GM19452 (cell line): Measurements from ENCODE around the gene C3orf85.

Experiments used
- ATAC-seq: cut with Tn5 transposase; IDR thresholded peaks from one replicate; pipeline ENCODE4 v1.9.1; 2021; ENCODE audit not compliant: unreplicated experiment

The C3orf85 gene

DNA sequence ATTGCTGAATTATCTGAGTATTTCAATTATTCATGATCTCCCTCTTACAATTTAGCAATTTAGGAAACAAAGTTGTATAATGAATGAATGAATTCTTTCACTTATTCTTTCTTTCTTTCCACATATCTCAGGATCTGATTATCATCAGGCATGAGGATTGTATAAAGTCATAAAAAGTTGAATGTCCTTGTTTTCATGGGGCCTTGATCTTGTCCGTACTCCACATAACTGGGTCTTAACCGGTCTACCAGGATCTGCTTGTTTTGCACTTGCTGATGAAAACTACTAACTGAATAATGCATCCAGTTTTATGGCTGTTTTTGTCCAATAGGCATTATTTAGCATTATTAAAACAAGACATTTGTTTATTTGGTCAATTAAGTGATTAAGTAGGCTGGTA is 12.6 kb downstream of the C3orf85 start:
- no peak for ATAC-seq

GRCh38 chr3:109152320-109152719 is 15.8 kb downstream of the C3orf85 start:
- ATAC-seq = no peak

GRCh38 chr3:109154979-109155378 is 18.5 kb downstream of the C3orf85 start:
- ATAC-seq = no peak

DNA sequence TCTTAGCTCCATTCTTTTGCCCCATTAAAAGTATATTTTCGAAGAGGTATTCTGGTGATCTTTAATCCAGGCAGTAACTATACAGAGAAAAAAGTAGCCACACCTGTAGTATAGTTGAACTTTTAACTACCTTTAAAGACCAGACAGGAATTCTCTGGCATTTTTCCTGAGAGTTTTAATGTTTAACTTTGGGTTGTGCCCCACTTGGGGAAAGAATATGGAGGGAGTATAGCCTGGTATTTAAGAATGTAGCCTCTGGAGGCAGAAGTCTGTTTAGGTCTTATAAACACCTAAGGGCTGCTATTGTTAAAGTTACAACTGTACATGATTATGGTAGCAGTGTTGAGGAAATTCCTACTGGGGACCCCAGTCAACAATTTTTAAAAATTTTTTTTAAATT is 19.3 kb downstream of the C3orf85 start:
- no peak for ATAC-seq

DNA sequence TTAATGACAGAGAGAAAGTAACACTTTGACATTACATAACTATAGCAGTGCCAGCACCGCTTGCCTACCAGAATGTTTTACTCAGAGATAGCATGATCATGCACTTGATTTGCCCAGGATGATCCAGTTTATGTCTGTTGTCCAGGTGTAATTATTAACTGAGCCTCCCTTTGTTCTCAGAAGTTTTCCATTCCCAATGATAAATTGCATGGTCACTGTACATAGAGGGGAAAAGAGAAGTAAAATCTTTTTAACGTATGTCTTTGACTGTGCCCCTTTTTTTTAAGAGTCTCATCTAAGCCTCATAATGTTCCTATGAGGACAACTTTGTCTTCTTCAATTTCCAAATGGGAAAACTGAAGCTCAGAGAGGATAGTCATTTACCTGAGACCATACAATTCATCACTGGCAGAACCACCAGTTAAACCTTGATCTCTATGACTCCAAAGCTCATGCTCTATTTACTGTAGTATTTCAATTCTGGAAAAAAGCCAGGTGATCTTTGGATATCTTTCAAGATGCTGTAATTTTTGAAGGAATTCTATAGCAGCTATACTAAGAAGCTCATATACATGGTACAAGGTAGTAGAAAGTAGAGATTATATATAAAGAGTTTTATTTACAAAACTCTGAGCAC is 25.1 kb downstream of the C3orf85 start:
- no peak for ATAC-seq

DNA sequence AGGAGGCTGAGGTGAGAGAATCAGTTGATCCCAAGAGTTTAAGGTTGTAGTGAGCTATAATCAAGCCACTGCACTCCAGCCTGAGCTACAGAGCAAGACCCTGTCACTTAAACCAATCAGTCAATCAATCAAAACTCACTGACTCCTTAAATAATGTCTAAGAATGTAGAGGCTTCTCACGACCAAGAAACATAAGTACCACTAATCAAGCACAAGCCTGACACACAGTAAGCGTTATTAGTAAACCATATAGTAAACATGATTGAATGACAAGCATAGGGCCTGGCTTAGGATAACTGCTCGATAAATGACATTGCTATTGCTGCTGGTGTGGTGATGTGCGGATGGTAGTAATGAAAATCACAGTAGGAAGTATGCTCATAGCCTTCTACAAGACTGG is 29.4 kb downstream of the C3orf85 start:
- no peak for ATAC-seq

GRCh38 chr3:109171479-109171878 is 35.0 kb downstream of the C3orf85 start:
- no peak for ATAC-seq

DNA sequence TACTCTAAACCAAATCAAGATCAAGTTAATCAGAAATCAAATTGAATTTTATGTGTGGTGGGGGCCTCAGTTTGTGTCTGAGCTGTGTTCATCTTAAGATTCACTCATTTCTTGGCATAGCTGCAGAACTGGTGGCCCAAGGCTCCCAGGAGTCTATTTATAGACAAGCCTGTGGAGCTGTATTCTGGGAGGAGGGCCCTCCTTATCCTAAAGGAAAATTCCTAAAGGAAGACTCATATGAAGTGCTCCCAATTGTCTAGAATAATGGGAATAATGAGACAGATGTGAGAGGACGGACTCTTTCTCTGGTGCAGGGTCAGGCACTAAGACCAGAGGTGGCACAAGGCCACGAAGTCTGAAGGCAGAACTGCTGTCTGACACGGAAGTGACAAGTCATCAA is 38.9 kb downstream of the C3orf85 start:
- no peak for ATAC-seq

DNA sequence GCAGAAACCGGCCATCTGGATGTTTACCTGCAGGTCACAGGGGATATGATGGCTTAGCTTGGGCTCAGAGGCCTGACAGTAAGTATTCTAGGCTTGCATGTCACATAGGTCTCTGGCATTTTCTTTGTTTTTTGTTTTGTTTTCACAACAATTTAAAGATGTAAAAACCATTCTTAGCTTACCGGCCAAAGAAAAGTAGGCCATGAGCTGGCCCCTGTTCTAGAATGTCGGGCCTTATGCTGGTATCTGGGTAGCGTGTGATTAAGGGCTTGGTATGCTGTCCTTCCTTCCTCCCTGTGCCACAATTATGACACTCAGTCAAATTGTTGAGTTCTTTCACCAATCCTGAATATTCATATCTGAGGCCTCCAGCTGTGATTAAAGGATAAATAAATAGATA is 40.2 kb downstream of the C3orf85 start:
- no peak for ATAC-seq

- ATAC-seq = no peak
These were observed 41.4 kb downstream of the C3orf85 start for GRCh38 chr3:109177908-109178307.

- no peak for ATAC-seq
These were observed 42.2 kb downstream of the C3orf85 start for GRCh38 chr3:109178708-109179107.

- ATAC-seq = no peak
These were observed 48.2 kb downstream of the C3orf85 start for GRCh38 chr3:109184726-109185125.

DNA sequence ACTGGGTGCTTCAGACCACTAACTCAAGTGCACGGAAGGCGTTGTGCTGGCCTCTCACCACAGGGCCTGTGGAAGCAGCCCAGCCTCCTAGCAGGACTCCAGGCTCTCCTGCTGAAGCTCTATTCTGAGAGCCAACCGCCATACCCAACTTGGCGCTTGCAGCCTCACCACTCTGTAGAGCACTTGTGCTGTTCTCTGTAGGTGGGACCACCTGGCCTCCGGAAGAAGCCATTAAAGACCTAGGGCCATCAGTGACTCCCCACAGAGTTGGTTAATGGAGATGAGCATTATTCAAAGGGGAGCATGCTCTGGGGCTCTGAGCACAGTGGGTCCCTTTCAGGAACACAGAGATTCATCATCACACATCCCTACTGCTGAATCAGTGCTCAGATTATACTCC is 50.9 kb downstream of the C3orf85 start:
- ATAC-seq = no peak

DNA sequence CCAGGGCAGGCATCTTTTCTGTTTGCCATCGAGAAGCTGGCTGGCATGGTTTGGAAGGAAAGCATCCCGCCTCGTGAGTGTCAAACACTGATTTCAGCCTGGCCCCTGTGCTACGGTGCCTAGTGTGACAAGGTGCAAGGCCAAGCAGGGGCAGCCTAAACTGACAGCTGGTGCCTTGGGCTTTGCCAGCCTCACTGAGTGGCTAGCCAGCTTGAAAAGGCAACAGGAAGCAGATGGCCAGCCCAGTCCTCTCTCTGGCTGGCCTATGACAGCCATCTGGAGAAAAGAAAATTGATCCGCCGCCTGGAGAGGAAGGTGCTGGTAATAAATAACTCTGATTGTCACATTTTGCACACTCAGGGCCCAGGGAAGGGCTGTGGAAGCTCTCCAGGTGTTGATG is 52.2 kb downstream of the C3orf85 start:
- no peak for ATAC-seq

DNA sequence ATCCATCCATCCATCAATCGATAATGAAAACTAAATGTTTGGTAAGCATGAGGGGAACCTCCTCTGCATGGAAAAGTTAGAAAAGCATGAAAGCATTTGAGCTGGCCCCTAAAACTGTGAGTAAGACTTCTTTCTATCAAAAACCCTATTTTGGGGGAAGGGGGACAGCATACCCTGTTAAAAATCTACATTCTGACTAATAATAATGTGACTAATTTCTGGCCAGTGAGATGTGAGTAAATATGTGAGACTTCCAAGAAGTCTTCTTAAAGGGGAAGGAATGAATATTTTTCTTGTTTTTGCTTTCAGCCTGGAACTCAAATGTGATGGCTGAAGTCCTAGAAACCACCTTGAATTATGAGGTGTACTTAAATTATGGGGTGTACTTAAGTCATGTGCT is 54.9 kb downstream of the C3orf85 start:
- no peak for ATAC-seq

DNA sequence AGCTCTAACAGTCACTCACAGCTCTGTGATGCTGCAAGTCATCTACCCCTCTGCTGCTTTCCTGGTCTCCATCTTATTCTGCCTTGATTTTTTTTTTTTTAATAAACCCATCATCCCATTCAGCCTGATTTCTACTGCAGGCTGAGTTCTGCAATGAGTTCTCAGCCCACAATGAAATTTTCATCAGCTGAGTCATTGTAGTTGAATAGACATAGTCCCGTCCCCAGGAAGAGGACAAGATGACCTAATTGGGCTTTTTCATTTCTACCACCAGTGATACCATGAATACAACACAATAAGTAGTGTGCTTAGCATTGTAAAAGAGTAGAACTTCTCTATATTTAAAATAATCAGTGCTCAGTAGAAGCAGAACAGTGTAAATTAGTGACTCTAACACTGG is 59.3 kb downstream of the C3orf85 start:
- no peak for ATAC-seq
